Loucy (cell line): ENCODE results near the gene BMP4.

Experiments
- H2AFZ ChIP-seq: fragments of 200-600 bp; sonication (generic); 2 replicates; pipeline ENCODE4 v1.6.0; 2016; ENCODE audit warnings: antibody characterized with exemption, mild to moderate bottlenecking, low read length, moderate library complexity
- H3F3A ChIP-seq: fragments of 200-600 bp; 2 replicates; pipeline ENCODE4 v1.6.0; 2016; ENCODE audit warnings: antibody characterized with exemption, low read depth, mild to moderate bottlenecking
- H3K27me3 ChIP-seq: fragments of 200-600 bp; sonication (generic); 2 replicates; pipeline ENCODE4 v1.6.1; 2014; ENCODE audit warnings: low read length, mild to moderate bottlenecking; ENCODE audit not compliant: insufficient read depth, poor library complexity, severe bottlenecking
- H3K36me3 ChIP-seq: fragments of 200-600 bp; sonication (generic); 2 replicates; pipeline ENCODE4 v1.6.1; 2016; ENCODE audit warnings: low read length; ENCODE audit not compliant: insufficient read depth
- H3K4me1 ChIP-seq: fragments of 200-600 bp; sonication (generic); 2 replicates; pipeline ENCODE4 v1.5.1; 2014; ENCODE audit warnings: low read length, mild to moderate bottlenecking; ENCODE audit not compliant: insufficient read depth, poor library complexity, severe bottlenecking
- H3K4me2 ChIP-seq: fragments of 200-600 bp; sonication (generic); 2 replicates; pipeline ENCODE4 v1.6.0; 2014; ENCODE audit warnings: antibody characterized with exemption, low read length, low read depth, mild to moderate bottlenecking; ENCODE audit not compliant: poor library complexity, severe bottlenecking
- H3K4me3 ChIP-seq: fragments of 200-600 bp; sonication (generic); 2 replicates; pipeline ENCODE4 v1.5.1; 2014; ENCODE audit warnings: low read length, mild to moderate bottlenecking, mixed read lengths; ENCODE audit not compliant: poor library complexity, severe bottlenecking
- H3K79me2 ChIP-seq: fragments of 200-600 bp; sonication (generic); 2 replicates; pipeline ENCODE4 v1.6.1; 2014; ENCODE audit warnings: low read length; ENCODE audit not compliant: insufficient read depth
- H3K9ac ChIP-seq: fragments of 200-600 bp; sonication (generic); 2 replicates; pipeline ENCODE4 v1.6.0; 2014; ENCODE audit warnings: mild to moderate bottlenecking, low read depth, low read length, moderate library complexity; ENCODE audit not compliant: poor library complexity, severe bottlenecking
- H3K9me2 ChIP-seq: fragments of 200-600 bp; sonication (generic); replicated peaks from 2 replicates; pipeline ENCODE4 v1.6.1; 2016; ENCODE audit warnings: low read depth, low read length, mixed read lengths
- H3K9me3 ChIP-seq: fragments of 200-600 bp; sonication (generic); 2 replicates; pipeline ENCODE4 v1.6.1; 2014; ENCODE audit warnings: mild to moderate bottlenecking, antibody characterized with exemption, low read length, low read depth; ENCODE audit not compliant: insufficient read depth
- H4K20me1 ChIP-seq: fragments of 200-600 bp; sonication (generic); 2 replicates; pipeline ENCODE4 v1.6.0; 2014; ENCODE audit warnings: antibody characterized with exemption, low read length, mild to moderate bottlenecking; ENCODE audit not compliant: insufficient read depth, poor library complexity, severe bottlenecking
- EZH2phosphoT487 ChIP-seq: fragments of 200-600 bp; IDR thresholded peaks from 2 replicates; pipeline ENCODE4 v1.6.1; 2018; ENCODE audit warnings: antibody characterized with exemption, mild to moderate bottlenecking, moderate library complexity, borderline replicate concordance
- TF ChIP-seq, protein P1 (sequence below): fragments of 200-600 bp; sonication (generic); conservative IDR thresholded peaks from 2 replicates; pipeline ENCODE4 v1.5.1; 2014; ENCODE audit warnings: mild to moderate bottlenecking, antibody characterized with exemption, low read length

Gene BMP4

DNA sequence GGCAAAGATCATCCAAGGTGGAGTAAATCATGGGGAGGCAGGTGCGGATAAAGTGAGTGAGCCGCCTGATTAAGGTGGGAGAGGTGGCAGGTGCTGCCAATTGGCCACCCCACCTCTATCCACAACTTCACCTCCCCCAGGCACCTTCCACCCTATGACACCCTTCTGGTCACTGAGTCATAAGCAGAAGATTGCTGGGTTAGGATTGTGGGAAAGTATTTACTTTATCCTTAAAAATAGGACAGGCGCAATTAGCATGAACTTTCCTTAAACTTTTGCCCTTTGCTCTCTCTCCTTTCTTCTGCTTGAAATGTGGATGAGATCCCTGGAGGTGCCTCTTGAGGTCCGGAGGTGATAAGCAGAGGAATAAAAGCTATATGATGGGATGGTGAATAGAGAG, 14.9 kb upstream of the BMP4 start:
- H3K4me2 ChIP-seq, result no peak overlapping the region
- H3F3A ChIP-seq, result no peaks in the 10 kb centered on the region
- no peaks in the 10 kb centered on the region for H4K20me1 ChIP-seq
- H3K4me1 ChIP-seq, result no peaks in the 10 kb centered on the region
- H3K9me2 ChIP-seq, result no peaks in the 10 kb centered on the region
- H3K4me3 ChIP-seq, result no peak overlapping the region
- no peaks in the 10 kb centered on the region for H3K79me2 ChIP-seq
- no peak overlapping the region for H2AFZ ChIP-seq
- H3K9ac ChIP-seq, result no peak overlapping the region
- H3K9me3 ChIP-seq, result no peaks in the 10 kb centered on the region
- no peaks in the 10 kb centered on the region for H3K27me3 ChIP-seq
- no peaks in the 10 kb centered on the region for H3K36me3 ChIP-seq
- TF ChIP-seq EZH2phosphoT487, result no peak
- TF ChIP-seq, protein P1, sequence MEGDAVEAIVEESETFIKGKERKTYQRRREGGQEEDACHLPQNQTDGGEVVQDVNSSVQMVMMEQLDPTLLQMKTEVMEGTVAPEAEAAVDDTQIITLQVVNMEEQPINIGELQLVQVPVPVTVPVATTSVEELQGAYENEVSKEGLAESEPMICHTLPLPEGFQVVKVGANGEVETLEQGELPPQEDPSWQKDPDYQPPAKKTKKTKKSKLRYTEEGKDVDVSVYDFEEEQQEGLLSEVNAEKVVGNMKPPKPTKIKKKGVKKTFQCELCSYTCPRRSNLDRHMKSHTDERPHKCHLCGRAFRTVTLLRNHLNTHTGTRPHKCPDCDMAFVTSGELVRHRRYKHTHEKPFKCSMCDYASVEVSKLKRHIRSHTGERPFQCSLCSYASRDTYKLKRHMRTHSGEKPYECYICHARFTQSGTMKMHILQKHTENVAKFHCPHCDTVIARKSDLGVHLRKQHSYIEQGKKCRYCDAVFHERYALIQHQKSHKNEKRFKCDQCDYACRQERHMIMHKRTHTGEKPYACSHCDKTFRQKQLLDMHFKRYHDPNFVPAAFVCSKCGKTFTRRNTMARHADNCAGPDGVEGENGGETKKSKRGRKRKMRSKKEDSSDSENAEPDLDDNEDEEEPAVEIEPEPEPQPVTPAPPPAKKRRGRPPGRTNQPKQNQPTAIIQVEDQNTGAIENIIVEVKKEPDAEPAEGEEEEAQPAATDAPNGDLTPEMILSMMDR, result no peak

GRCh38 chr14:53969326-53969725, 12.7 kb upstream of the BMP4 start:
- H4K20me1 ChIP-seq, result no peaks in the 10 kb centered on the region
- no peak overlapping the region for H3K9ac ChIP-seq
- no peaks in the 10 kb centered on the region for H3K79me2 ChIP-seq
- no peaks in the 10 kb centered on the region for H3F3A ChIP-seq
- TF ChIP-seq EZH2phosphoT487, result no peak
- TF ChIP-seq, protein P1, result no peak
- H3K9me3 ChIP-seq, result no peaks in the 10 kb centered on the region
- no peak overlapping the region for H2AFZ ChIP-seq
- no peaks in the 10 kb centered on the region for H3K36me3 ChIP-seq
- no peaks in the 10 kb centered on the region for H3K4me1 ChIP-seq
- H3K4me3 ChIP-seq, result no peak overlapping the region
- H3K9me2 ChIP-seq, result no peaks in the 10 kb centered on the region
- H3K4me2 ChIP-seq, result no peak overlapping the region
- H3K27me3 ChIP-seq, result no peaks in the 10 kb centered on the region

GRCh38 chr14:53968726-53969125, 12.1 kb upstream of the BMP4 start:
- H3K27me3 ChIP-seq, result no peaks in the 10 kb centered on the region
- H3F3A ChIP-seq, result no peaks in the 10 kb centered on the region
- no peaks in the 10 kb centered on the region for H3K9me3 ChIP-seq
- H3K4me3 ChIP-seq, result no peak overlapping the region
- no peaks in the 10 kb centered on the region for H3K9me2 ChIP-seq
- no peaks in the 10 kb centered on the region for H3K36me3 ChIP-seq
- TF ChIP-seq EZH2phosphoT487, result no peak
- TF ChIP-seq, protein P1, result no peak
- no peak overlapping the region for H2AFZ ChIP-seq
- H4K20me1 ChIP-seq, result no peaks in the 10 kb centered on the region
- no peaks in the 10 kb centered on the region for H3K4me1 ChIP-seq
- H3K9ac ChIP-seq, result no peak overlapping the region
- H3K79me2 ChIP-seq, result no peaks in the 10 kb centered on the region
- H3K4me2 ChIP-seq, result no peak overlapping the region
